Gastrocnemius medialis (tissue), 4 donors: Measurements from ENCODE around the gene TAGAP. TPM values are rescaled to one million over a fixed set of nuclear protein-coding genes. Genes with fewer than 3 reads are reported as not detected.

Source experiments
- ATAC-seq, 2 donors: fragments of 150-250 bp; one replicate each; pipeline ENCODE4 v1.9.1; 2016
- DNase-seq, 2 donors: peaks; one replicate each; pipeline ENCODE4 v3.0.0-alpha.2; 2019
- H3K27ac ChIP-seq, 4 donors: fragments of 200-600 bp; sonication (generic); 1 replicate in 1 of 4; 2 replicates in 3 of 4; pipeline ENCODE4 v1.5.1; 2016 to 2018; ENCODE audit warnings: mild to moderate bottlenecking in 2 of 4, moderate library complexity in 1 of 4
- H3K27me3 ChIP-seq, 3 donors: fragments of 200-600 bp; sonication (generic) in 2 of 3; 1 replicate in 1 of 3; 2 replicates in 2 of 3; pipeline versions ENCODE4 v1.5.1 to v1.6.0; 2016 to 2019; ENCODE audit warnings: mild to moderate bottlenecking in 1 of 3, moderate library complexity in 1 of 3
- H3K36me3 ChIP-seq, 2 donors: fragments of 200-600 bp; sonication (generic) in 1 of 2; one replicate each; pipeline ENCODE4 v1.5.1; 2017 to 2018
- H3K4me1 ChIP-seq, 2 donors: fragments of 200-600 bp; sonication (generic) in 1 of 2; one replicate each; pipeline ENCODE4 v1.5.1; 2016 to 2017; ENCODE audit warnings: mild to moderate bottlenecking in 2 of 2
- H3K4me3 ChIP-seq, 4 donors: fragments of 200-600 bp; sonication (generic) in 3 of 4; 1 replicate in 1 of 4; 2 replicates in 3 of 4; pipeline ENCODE4 v1.5.1; 2016 to 2019; ENCODE audit warnings: mild to moderate bottlenecking in 2 of 4
- H3K9me3 ChIP-seq, 3 donors: fragments of 200-600 bp; sonication (generic) in 2 of 3; 1 replicate in 1 of 3; 2 replicates in 2 of 3; pipeline ENCODE4 v1.5.1; 2016 to 2019
- POLR2A ChIP-seq, 2 donors: fragments of 450-650 bp; IDR thresholded peaks; one replicate each; pipeline ENCODE4 v1.6.1; 2017; ENCODE audit warnings: antibody characterized with exemption in 2 of 2, mild to moderate bottlenecking in 2 of 2, moderate library complexity in 2 of 2
- in situ Hi-C, 4 donors: fragments of 200-750 bp; cut with MboI; loops; one replicate each; pipeline versions ENCODE4 v1.15.0 to v1.8.0; 2017; ENCODE audit warnings: low sequenced_read_pairs in 4 of 4
- intact Hi-C: fragments of 100-400 bp; cut with DNase I; formaldehyde crosslinking; loops from one replicate; pipeline ENCODE4 v1.15.1; 2023; ENCODE audit warnings: low total_unique reads
- total RNA-seq, 4 donors: library from RNA; depleted of rRNA; stranded (reverse); fragments of >200 nt; gene quantifications; one replicate each; pipeline versions ENCODE4 v1.1.0 to v1.2.3, GENCODE V29; 2016
- TF ChIP-seq, protein P1 (sequence below), 5 experiments: fragments of 450-650 bp in 3 of 5; fragments of 200-600 bp in 2 of 5; sonication (generic) in 2 of 5; IDR thresholded peaks in 4 of 5; conservative IDR thresholded peaks in 1 of 5; 1 replicate in 4 of 5; 2 replicates in 1 of 5; pipeline ENCODE4 v1.5.1; 2016 to 2019; ENCODE audit warnings: antibody characterized with exemption in 5 of 5, mild to moderate bottlenecking in 3 of 5, moderate library complexity in 3 of 5

The TAGAP gene
- total RNA-seq, 4 donors from 2014 or later = 0.25 to 0.44 TPM; not detected in 2

DNA sequence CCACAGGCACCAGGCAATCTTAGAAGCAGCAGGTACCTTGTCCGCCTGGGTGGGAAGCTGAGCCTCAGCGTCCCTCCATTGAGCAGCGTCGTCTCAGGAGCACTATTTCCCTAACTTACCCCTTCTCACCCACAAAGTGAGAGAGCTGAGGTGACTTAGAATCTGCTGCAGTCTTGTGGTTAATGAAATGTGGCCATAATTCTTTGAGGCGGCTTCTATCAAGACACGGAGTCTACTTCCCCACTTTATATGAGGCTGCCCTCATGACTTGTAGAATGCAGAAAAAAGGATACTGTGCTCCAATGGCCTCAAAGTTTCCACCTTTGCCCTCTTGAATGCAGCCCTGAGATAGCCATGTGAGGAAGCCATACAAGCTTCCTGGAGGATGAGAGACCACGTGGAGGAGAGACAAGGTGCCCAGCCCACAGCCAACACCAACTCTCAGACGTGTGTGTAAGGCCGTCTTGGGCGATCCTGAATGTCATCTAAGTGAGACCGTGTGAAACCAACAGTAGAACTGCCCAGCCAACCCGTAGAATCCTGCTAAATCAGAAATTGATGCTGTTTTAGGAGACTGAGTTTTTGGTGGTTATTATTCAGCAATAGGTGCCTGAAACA, 9.1 kb upstream of the TAGAP start:
- ATAC-seq = no peak
- no peak overlapping the region for H3K27ac ChIP-seq
- DNase-seq = no peak
- no peak overlapping the region for H3K4me3 ChIP-seq
- intact Hi-C loops = no loop called here
- in situ Hi-C loops = no loop called here
- no peaks in the 10 kb centered on the region for H3K4me1 ChIP-seq
- no peaks in the 10 kb centered on the region for H3K27me3 ChIP-seq
- H3K9me3 ChIP-seq = no peaks in the 10 kb centered on the region
- H3K36me3 ChIP-seq = no peaks in the 10 kb centered on the region
- no peak for TF ChIP-seq POLR2A (IDR thresholded peaks at IDR 0.05)
- TF ChIP-seq, protein P1, sequence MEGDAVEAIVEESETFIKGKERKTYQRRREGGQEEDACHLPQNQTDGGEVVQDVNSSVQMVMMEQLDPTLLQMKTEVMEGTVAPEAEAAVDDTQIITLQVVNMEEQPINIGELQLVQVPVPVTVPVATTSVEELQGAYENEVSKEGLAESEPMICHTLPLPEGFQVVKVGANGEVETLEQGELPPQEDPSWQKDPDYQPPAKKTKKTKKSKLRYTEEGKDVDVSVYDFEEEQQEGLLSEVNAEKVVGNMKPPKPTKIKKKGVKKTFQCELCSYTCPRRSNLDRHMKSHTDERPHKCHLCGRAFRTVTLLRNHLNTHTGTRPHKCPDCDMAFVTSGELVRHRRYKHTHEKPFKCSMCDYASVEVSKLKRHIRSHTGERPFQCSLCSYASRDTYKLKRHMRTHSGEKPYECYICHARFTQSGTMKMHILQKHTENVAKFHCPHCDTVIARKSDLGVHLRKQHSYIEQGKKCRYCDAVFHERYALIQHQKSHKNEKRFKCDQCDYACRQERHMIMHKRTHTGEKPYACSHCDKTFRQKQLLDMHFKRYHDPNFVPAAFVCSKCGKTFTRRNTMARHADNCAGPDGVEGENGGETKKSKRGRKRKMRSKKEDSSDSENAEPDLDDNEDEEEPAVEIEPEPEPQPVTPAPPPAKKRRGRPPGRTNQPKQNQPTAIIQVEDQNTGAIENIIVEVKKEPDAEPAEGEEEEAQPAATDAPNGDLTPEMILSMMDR (IDR thresholded peaks at IDR 0.05 in 4 of 5, conservative IDR thresholded peaks at IDR 0.05 in 1 of 5) = no peak

DNA sequence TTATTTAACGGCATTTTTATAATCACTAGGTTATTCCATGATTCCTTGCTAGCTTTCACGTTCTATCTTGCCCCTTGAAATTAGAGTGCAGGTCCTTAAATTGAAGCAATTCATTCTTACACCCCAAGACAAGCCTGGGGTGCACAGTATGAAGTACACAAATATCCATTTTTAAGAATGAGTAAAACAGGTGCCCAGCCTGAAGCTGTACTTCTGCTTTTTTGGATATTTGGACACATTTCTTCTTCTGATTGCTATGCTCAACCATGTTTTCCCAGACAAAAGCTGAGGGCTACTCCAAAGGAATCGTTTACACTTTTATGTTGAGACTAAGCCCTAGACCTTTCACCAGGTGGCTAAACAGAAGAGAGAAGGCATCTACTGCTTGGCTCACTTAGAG, 7.9 kb upstream of the TAGAP start:
- ATAC-seq (no peak), DNase-seq (no peak)
- Histone ChIP-seq H3K27me3 (peaks cover 0 to 3% (median 0%) of the 10 kb centered on the region in 3 donors), H3K4me3 (no peak overlapping the region), H3K27ac (no peak overlapping the region), H3K4me1 (no peaks in the 10 kb centered on the region), H3K36me3 (no peaks in the 10 kb centered on the region), H3K9me3 (no peaks in the 10 kb centered on the region)
- TF ChIP-seq POLR2A (IDR thresholded peaks at IDR 0.05) = no peak
- TF ChIP-seq, protein P1 (IDR thresholded peaks at IDR 0.05 in 4 of 5, conservative IDR thresholded peaks at IDR 0.05 in 1 of 5) = no peak
- intact Hi-C loops (no loop called here), in situ Hi-C loops (no loop called here)

DNA sequence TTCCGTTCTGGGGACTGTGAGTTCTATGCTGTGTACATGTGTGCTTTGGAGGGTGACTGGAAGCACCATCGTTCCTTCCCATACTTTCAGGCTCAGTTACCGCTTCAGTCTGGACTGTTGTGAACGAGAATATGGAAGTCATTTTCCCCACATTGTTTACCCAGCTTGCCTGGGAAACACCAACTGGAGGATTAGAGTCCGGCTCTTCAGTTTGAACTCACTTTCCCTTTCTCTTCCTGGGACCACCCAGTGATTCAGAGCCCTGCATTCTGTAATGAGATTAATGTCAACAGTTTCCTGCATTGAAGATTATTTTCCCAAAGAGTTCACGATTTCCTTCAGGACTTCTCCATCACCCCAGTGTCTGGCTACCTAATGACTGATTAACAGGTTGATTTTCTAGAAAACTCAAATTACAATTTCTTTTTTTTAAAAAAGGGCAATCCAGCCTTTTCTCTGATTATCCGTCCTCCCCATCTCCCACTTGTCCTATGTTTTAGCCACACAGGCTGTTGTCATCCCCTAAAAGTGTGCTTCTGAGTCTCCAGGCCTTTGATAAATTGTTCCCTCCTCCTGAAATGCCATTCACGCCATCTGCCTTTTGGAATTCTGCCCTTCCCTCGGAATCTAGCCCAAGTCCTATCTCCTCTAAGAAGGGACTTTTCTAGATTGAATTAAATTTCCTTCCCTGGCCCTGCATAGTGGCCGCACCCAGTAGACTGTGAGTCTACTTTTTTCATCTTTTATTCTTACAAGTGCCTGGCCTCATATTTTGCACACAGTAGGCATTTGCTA, 3.3 kb upstream of the TAGAP start:
- no peak for ATAC-seq
- no peak for TF ChIP-seq POLR2A (IDR thresholded peaks at IDR 0.05)
- TF ChIP-seq, protein P1 (IDR thresholded peaks at IDR 0.05 in 4 of 5, conservative IDR thresholded peaks at IDR 0.05 in 1 of 5) = no peak
- H3K27me3 ChIP-seq = peaks cover 0 to 3% (median 0%) of the 10 kb centered on the region in 3 donors
- in situ Hi-C loops = loop anchor here in 2 of 4 donors (10.0 kb wide), 2 partner anchors 57 to 87 kb away; no protein-coding TSS in a partner anchor
- intact Hi-C loops = no loop called here
- no peak overlapping the region for H3K4me3 ChIP-seq
- no peaks in the 10 kb centered on the region for H3K9me3 ChIP-seq
- no peak for DNase-seq
- no peaks in the 10 kb centered on the region for H3K36me3 ChIP-seq
- no peak overlapping the region for H3K27ac ChIP-seq
- peaks cover 0 to 4% of the 10 kb centered on the region in 2 donors for H3K4me1 ChIP-seq

DNA sequence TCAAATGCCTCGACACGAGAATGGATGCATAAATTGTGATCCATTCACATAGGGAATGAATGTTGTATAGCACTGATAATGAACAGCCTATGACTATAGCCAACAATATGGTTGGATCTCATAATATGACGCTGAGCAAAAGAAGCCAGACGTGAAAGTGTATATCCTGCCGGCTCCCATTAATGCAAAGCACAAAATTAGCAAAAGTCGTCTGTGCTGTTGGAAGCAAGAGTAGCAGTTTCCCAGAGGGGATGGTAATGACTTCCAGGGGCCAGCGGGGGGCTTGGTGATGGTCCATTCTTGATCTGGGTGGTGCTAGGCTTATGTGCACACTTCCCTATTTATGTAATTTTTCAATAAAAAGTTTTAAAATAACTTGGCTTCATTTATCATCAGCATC, 1.0 kb upstream of the TAGAP start:
- intact Hi-C loops (no loop called here), in situ Hi-C loops (loop anchor here in 2 of 4 donors (10.0 kb wide), 2 partner anchors 59 to 89 kb away; no protein-coding TSS in a partner anchor)
- Histone ChIP-seq H3K4me1 (peaks cover 0 to 4% of the 10 kb centered on the region in 2 donors), H3K27me3 (peaks cover 0 to 3% (median 0%) of the 10 kb centered on the region in 3 donors), H3K9me3 (no peaks in the 10 kb centered on the region), H3K36me3 (no peaks in the 10 kb centered on the region), H3K27ac (no peak overlapping the region), H3K4me3 (no peak overlapping the region)
- TF ChIP-seq POLR2A (IDR thresholded peaks at IDR 0.05) = no peak
- TF ChIP-seq, protein P1 (IDR thresholded peaks at IDR 0.05 in 4 of 5, conservative IDR thresholded peaks at IDR 0.05 in 1 of 5) = no peak
- no peak for ATAC-seq
- DNase-seq = no peak
